HL-60/S4 treated with retinoic acid at 250 ng/mL for 4 days and 3 days (cell line): ENCODE measurements around the gene SRSF6.
"Not testable (repeated sequence)": the region's sequence is repeated elsewhere in the genome, so short reads cannot be mapped to it uniquely, and the experiment has no call there.

Experiments used
- in situ Hi-C: fragments of 300-500 bp; cut with MboI; formaldehyde crosslinking; loops from 2 replicates; pipeline ENCODE4 v1.7.0; 2022; ENCODE audit warnings: low sequenced_read_pairs

The SRSF6 gene

GRCh38 chr20:43465625-43465943 lies 7.9 kb downstream of the SRSF6 start:
- in situ Hi-C loops, result loop anchor here (25.0 kb wide), 1 partner anchor 222 kb away; no protein-coding TSS in a partner anchor

- in situ Hi-C loops, result loop anchor here (25.0 kb wide), 1 partner anchor 220 kb away; no protein-coding TSS in a partner anchor
Measured at GRCh38 chr20:43467589-43467988, 9.9 kb downstream of the SRSF6 start.

- in situ Hi-C loops, result loop anchor here (25.0 kb wide), 1 partner anchor 214 kb away; no protein-coding TSS in a partner anchor
Measured at GRCh38 chr20:43472671-43473380, 15.1 kb downstream of the SRSF6 start.

- in situ Hi-C loops, result loop anchor here (25.0 kb wide), 1 partner anchor 214 kb away; no protein-coding TSS in a partner anchor
Measured at GRCh38 chr20:43473381-43473704, 15.6 kb downstream of the SRSF6 start.

GRCh38 chr20:43477193-43477592 lies 19.5 kb downstream of the SRSF6 start:
- in situ Hi-C loops, result no loop called here

- in situ Hi-C loops, result no loop called here
Measured at GRCh38 chr20:43477619-43478018, 19.9 kb downstream of the SRSF6 start.

- in situ Hi-C loops, result no loop called here
Measured at GRCh38 chr20:43490038-43490437, 32.3 kb downstream of the SRSF6 start.

GRCh38 chr20:43492101-43492500 lies 34.4 kb downstream of the SRSF6 start:
- in situ Hi-C loops, result no loop called here

- in situ Hi-C loops, result no loop called here
Measured at GRCh38 chr20:43495388-43495787, 37.7 kb downstream of the SRSF6 start.

GRCh38 chr20:43502021-43502420 lies 44.3 kb downstream of the SRSF6 start:
- in situ Hi-C loops, result not testable (repeated sequence)

GRCh38 chr20:43506238-43506637 lies 48.5 kb downstream of the SRSF6 start:
- in situ Hi-C loops, result no loop called here

GRCh38 chr20:43507150-43508080 lies 49.7 kb downstream of the SRSF6 start, which contains the start of gene L3MBTL1:
Gene L3MBTL1, plus strand, starts transcription at chr20:43507697. Its CDS starts 5,807 bp downstream, at chr20:43513504.
- in situ Hi-C loops, result no loop called here

- in situ Hi-C loops, result no loop called here
Measured at GRCh38 chr20:43508106-43508505, 50.4 kb downstream of the SRSF6 start.

- in situ Hi-C loops, result no loop called here
Measured at GRCh38 chr20:43508604-43509040, 50.9 kb downstream of the SRSF6 start.

- in situ Hi-C loops, result no loop called here
Measured at GRCh38 chr20:43511879-43512278, 54.2 kb downstream of the SRSF6 start.

- in situ Hi-C loops, result no loop called here
Measured at GRCh38 chr20:43513372-43513930, 55.8 kb downstream of the SRSF6 start.
